ENCODE data around the gene UBXN6.

UBXN6 gene

DNA sequence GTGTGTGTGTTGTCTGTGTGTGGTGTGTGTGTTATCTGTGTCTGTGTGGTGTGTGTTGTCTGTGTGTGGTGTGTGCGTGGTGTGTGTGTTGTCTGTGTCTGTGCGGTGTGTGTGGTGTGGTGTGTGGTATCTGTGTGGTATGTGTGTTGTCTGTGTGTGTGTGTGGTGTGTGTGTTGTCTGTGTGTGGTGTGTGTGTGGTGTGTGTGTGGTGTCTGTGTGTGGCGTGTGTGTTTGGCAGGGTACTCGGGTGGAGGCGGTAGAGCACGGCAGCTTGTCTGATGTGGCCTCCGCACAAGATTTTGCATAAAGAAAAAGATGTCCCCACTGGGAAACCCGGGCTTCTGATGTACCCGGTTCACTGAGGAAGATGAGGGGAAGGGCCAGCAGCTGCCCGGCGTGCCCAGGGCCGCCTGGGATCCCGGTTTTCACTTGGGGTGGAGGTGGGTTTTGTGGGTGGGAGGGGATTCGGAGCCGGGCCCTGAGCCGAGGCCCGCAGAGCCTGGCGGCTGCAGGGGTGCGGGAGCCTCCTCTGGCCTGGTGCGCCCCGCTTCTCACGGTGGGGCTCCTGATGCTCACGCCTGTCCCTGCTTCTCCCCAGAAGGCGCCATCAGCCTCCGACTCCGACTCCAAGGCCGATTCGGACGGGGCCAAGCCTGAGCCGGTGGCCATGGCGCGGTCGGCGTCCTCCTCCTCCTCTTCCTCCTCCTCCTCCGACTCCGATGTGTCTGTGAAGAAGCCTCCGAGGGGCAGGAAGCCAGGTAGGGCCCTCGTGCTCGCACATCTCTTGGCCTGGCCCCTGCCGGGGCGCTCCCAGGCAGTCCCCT is 35.7 kb upstream of the UBXN6 start:
- TF ChIP-seq, protein P1, sequence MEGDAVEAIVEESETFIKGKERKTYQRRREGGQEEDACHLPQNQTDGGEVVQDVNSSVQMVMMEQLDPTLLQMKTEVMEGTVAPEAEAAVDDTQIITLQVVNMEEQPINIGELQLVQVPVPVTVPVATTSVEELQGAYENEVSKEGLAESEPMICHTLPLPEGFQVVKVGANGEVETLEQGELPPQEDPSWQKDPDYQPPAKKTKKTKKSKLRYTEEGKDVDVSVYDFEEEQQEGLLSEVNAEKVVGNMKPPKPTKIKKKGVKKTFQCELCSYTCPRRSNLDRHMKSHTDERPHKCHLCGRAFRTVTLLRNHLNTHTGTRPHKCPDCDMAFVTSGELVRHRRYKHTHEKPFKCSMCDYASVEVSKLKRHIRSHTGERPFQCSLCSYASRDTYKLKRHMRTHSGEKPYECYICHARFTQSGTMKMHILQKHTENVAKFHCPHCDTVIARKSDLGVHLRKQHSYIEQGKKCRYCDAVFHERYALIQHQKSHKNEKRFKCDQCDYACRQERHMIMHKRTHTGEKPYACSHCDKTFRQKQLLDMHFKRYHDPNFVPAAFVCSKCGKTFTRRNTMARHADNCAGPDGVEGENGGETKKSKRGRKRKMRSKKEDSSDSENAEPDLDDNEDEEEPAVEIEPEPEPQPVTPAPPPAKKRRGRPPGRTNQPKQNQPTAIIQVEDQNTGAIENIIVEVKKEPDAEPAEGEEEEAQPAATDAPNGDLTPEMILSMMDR (IDR thresholded peaks at IDR 0.05) = no peak
- TF ChIP-seq ZFX (IDR thresholded peaks at IDR 0.05; ENCODE audit: borderline replicate concordance) = no peak
- no peak overlapping the region for H3K27ac ChIP-seq

- no peak overlapping the region for H3K27ac ChIP-seq
- no peak for TF ChIP-seq ZFX (IDR thresholded peaks at IDR 0.05; ENCODE audit: borderline replicate concordance)
- TF ChIP-seq, protein P1 (IDR thresholded peaks at IDR 0.05) = no peak
Measured at GRCh38 chr19:4492337-4493103, 34.9 kb upstream of the UBXN6 start.

DNA sequence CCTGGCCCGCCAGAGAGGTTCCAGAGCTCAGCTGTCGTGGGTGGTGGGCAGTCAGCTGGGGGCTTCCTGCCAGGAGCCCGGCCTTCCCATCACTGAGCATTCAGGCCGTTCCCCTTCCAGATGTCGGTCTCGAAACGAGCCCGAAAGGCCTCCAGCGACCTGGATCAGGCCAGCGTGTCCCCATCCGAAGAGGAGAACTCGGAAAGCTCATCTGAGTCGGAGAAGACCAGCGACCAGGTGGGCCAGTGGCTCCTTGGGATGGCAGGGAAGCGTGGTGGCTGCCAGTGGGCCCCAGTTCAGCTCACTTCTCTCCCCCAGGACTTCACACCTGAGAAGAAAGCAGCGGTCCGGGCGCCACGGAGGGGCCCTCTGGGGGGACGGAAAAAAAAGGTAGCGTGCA is 33.9 kb upstream of the UBXN6 start:
- TF ChIP-seq ZFX (IDR thresholded peaks at IDR 0.05; ENCODE audit: borderline replicate concordance) = no peak
- TF ChIP-seq, protein P1 (IDR thresholded peaks at IDR 0.05) = no peak
- H3K27ac ChIP-seq = no peak overlapping the region

DNA sequence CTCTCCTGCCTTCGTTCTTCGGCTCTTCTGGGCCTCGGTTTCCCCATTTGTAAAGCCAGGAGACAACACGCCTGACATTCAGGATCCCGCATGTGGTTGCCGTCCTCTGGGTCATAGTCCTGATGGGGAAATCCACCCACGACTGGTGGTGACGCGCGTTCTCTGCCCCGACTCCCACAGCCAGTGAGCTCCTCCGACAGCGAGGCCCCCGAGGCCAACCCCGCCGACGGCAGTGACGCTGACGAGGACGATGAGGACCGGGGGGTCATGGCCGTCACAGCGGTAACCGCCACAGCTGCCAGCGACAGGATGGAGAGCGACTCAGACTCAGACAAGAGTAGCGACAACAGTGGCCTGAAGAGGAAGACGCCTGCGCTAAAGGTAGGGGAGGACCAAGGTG is 30.9 kb upstream of the UBXN6 start:
- H3K27ac ChIP-seq = no peak overlapping the region
- TF ChIP-seq, protein P1 (IDR thresholded peaks at IDR 0.05) = no peak
- no peak for TF ChIP-seq ZFX (IDR thresholded peaks at IDR 0.05; ENCODE audit: borderline replicate concordance)

GRCh38 chr19:4487572-4487971 is 30.0 kb upstream of the UBXN6 start:
- TF ChIP-seq, protein P1 (IDR thresholded peaks at IDR 0.05) = no peak
- H3K27ac ChIP-seq = no peak overlapping the region

GRCh38 chr19:4483385-4483784 is 25.8 kb upstream of the UBXN6 start:
- H3K27ac ChIP-seq = no peak overlapping the region
- TF ChIP-seq, protein P1 (IDR thresholded peaks at IDR 0.05) = no peak
